ENCODE results near the gene LRRC7. TPM values are rescaled to one million over a fixed set of nuclear protein-coding genes. Genes with fewer than 3 reads are reported as not detected.

LRRC7 gene
- total RNA-seq, 1 donor from 2014 or later = 159 TPM

DNA sequence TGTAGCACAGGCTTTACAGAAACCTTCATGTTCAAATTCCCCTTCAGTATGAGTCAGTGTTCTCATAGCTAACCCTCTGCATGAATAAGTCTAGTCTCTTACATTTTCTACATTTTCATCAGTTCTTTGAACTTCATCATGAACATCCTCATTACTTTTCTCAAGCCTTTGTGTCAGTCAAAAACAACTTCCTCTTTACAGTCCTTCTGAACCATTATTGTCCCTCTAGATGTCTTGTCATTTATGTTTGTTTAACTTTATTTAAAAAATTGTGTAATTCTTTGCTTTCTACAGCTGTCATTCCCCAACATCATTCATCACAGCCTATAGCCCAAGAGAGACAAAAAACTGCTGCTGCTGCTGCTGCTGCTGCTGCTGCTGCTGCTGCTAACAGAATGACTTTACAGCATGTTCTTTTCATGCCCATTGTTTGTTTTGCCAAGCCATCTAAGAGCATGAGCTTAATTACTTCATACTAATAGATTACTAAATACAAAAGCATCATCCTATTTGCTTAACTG lies 504.6 kb downstream of the LRRC7 start:
- FAIRE-seq (no peak), DNase-seq (ENCODE audit: low spot score in 2 of 2) (no peak)

DNA sequence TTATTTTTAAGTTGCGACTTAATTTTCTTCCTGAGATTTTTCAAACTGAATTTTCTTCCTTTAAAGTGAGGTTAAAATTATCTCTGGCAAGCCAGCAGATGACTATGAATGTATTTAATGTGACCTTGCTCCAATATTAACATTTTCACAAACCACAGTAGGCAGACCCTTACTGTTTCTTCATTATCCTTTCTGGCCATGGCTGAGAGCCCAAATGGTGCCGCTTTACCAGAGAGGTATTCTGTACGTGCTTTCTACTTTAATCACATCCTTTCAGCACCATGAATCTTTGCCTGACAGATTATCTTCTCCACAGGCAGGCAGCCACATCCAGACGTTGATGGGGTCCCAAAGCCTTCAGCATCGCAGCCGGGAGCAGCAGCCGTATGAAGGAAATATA lies 508.0 kb downstream of the LRRC7 start:
- DNase-seq (ENCODE audit: low spot score in 2 of 2) = no peak
- no peak for FAIRE-seq

GRCh38 chr1:70077066-70077465 lies 509.3 kb downstream of the LRRC7 start:
- no peak for FAIRE-seq

DNA sequence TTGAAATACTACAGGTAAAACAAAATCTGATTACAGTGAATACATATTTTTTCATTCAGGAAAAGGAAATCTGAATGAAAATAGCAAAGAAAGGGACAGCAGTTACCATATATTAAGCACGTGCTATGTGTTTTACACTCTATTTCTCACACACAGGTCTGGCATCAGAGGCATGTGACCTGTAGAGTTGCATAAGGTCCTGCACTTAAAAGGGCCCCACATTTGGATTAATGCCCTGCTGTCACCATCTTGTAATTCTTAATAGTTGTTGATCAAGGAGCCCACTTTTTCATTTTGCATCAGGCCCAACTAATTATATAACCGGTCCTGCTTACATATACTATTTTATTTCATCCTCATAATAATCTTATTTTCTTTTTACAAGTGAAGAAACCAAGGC lies 511.8 kb downstream of the LRRC7 start:
- DNase-seq (ENCODE audit: low spot score in 2 of 2) (no peak), FAIRE-seq (no peak)

More at GRCh38 chr1:70077066-70077465, 509.3 kb downstream of the LRRC7 start:
- no peak for DNase-seq (ENCODE audit: low spot score in 2 of 2)

DNA sequence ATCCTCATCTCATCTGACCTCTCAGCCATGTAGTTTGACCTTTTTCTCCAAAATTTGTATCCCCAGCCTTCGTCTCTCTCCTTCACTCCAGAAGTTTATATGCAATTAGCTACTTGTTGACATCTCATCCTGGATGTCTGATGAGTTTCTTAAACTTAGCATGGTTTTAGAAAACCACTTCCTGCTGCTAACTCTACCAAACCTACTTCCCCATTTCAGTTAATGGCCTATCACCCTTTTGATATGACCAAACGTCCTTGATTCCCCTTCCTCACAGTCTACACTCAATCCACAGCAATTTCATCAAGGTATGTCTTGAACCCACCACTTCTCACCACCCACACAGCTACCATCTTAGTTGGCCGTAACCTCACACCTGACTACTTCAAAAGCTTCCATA lies 515.8 kb downstream of the LRRC7 start:
- FAIRE-seq (no peak), DNase-seq (ENCODE audit: low spot score in 2 of 2) (no peak)

- DNase-seq (ENCODE audit: low spot score in 2 of 2) = no peak
- no peak for FAIRE-seq
These were observed 516.7 kb downstream of the LRRC7 start for GRCh38 chr1:70084314-70084915.

- DNase-seq (ENCODE audit: low spot score in 2 of 2) (no peak), FAIRE-seq (no peak)
These were observed 517.8 kb downstream of the LRRC7 start for GRCh38 chr1:70085521-70085920.

DNA sequence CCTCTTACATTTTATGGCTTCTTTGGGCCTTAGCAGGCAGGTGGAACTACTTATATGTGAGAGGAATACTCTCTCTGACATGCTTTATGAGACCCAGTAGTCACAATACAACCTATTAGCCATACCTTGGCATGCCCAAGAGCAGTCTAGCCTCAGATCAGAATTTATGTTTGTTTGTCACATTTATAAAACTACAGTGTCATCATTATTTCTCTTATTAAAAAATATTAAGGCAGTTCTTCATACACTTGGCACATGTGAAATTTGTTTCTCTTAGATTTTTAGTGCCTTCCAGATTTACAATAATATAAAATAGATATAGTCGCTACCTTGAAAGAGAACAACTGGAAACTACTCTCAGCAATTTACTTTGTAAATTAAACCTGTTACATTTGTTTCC lies 519.2 kb downstream of the LRRC7 start:
- FAIRE-seq (no peak), DNase-seq (ENCODE audit: low spot score in 2 of 2) (no peak)

DNA sequence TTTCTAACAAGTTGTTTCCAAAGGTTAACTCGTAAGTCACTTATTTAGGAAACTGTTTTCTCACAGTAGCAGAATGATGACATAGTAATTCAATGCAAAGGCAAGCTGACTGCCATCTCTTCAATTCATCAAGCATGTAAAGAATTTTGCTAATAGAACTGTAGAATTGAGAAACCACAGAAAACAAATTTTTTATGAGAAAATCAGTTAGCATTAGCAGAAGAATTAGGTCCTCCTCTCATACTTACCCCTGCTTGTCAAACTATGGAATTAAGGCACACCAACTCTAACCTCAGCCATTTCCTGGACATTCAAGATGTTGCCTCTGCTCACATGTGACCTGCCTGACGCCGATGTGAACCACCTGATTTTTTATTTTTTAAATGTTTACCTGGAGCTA lies 522.4 kb downstream of the LRRC7 start:
- FAIRE-seq = no peak

DNA sequence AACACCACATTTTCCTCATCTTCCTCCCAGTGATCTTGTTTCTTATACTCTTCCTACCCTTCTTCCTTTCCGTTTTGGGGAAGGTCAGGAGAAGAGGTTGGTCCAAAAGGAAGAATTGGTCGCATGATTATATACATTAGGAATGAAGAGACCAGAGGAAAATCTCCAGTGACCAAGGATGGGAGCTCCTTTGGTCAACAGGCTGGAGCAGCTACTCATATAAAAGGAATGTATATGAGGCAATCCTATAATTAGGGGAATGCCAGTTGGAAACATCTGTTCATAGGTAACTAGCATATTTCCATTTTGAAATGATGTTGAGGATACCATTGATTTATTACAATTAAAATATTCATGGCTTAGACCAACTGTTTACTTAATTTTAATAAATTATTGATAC lies 523.2 kb downstream of the LRRC7 start:
- DNase-seq (ENCODE audit: low spot score in 2 of 2) = no peak
- FAIRE-seq = no peak

More for the DNA sequence above, 522.4 kb downstream of the LRRC7 start:
- DNase-seq (ENCODE audit: low spot score in 2 of 2) = no peak

DNA sequence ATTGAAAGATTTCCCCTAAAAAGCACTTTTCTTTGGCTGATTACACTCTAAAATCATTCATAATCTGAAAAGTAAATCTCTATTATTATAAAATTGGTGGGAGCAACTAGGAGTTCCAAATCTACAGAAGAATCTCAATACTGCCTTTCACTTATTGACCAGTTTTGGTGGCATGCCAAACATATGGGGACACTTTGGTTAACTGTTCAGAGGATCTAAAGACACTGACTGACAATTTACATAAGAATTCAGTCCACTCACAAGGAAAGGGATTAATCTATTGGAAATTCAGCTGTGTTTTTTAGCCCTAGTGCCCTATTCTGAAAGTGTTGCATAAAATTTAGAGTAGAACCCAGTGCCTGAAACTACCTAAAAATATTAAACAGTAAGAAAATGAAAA lies 524.1 kb downstream of the LRRC7 start:
- DNase-seq (ENCODE audit: low spot score in 2 of 2) (no peak), FAIRE-seq (no peak)

DNA sequence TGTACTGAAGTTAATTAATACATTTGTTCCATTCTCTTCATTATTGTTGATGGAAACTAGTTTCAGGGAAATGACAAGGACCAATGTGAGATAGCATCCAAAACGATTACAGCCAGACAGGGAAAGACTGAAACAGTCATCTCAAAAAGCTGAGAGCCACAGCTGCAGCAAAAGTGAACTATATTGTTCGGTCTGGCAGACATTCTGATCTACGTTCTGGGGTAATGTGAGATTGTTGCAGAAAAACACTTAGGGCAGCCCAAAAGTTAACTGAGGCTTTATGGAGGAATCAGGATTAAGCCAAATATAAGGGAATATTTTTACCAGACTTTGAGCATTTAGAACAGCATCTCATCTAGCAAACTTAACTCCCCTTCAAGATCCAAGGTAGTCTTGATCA lies 524.8 kb downstream of the LRRC7 start:
- DNase-seq (ENCODE audit: low spot score in 2 of 2) (no peak), FAIRE-seq (no peak)

GRCh38 chr1:70093250-70093975 lies 525.7 kb downstream of the LRRC7 start:
- DNase-seq (ENCODE audit: low spot score in 2 of 2) (no peak), FAIRE-seq (no peak)

DNA sequence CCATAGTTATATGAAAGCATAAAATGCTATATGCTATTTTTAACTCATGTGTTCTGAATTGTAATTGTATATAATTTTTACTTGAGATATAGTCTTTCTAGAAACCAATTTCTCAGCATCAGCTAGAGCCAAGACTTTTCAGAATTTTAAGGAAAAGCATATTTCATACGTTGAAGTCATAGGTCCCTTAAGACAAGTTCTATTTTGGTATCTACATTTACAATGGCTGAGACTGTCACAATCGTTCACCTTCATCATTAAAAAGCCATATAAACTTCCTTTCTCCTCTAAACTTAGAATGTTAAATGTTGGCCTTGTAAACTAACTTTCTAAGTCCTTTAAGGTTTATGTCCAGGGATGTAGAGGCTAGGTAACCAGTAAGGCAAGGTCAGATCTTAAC lies 533.5 kb downstream of the LRRC7 start:
- no peak for DNase-seq (ENCODE audit: low spot score in 2 of 2)
- FAIRE-seq = no peak

DNA sequence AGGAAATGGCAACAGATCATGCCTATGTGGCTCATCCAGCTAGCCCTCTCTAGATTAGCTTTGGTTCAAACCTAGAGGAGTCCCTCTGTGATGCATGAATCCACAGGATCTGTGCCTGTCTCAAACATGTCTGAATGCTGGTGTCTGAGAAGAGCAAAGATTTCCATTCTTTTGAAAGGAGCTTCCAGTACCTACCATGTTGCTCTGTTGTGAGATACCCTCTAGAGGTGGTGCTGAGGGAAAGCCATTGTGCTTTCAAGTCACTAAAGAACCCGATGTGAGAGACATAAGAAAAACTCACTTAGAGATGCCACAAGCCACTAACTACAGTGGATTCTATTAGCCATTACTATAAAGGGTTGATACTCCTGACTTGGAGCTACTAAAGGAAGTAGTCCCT lies 534.1 kb downstream of the LRRC7 start:
- DNase-seq (ENCODE audit: low spot score in 2 of 2) (no peak), FAIRE-seq (no peak)

- DNase-seq (ENCODE audit: low spot score in 2 of 2) = no peak
These were observed 536.0 kb downstream of the LRRC7 start for GRCh38 chr1:70103770-70104169.

DNA sequence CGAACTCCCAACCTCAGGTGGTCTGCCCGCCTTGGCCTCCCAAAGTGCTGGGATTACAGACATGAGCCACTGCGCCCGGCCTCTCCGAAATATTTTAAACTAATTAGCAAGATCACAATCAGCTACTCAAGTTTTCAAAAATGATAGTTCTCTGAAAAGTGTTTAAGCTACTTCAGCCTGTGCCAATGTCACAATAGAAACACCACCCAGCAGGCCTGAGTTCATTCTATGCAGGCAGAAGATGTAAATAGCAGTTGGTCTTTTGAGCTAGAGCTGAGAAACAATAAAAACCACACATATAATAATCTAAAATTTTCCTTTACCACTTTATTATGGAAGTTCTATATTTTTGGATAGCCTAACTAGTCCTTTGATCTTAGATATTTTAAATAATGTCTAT lies 541.5 kb downstream of the LRRC7 start:
- DNase-seq (ENCODE audit: low spot score in 2 of 2) (no peak), FAIRE-seq (no peak)

More at GRCh38 chr1:70103770-70104169, 536.0 kb downstream of the LRRC7 start:
- no peak for FAIRE-seq

- FAIRE-seq (no peak), DNase-seq (ENCODE audit: low spot score in 2 of 2) (no peak)
These were observed 545.1 kb downstream of the LRRC7 start for GRCh38 chr1:70112838-70113237.

GRCh38 chr1:70115315-70115714 lies 547.6 kb downstream of the LRRC7 start:
- FAIRE-seq = no peak

GRCh38 chr1:70117046-70117445 lies 549.3 kb downstream of the LRRC7 start:
- DNase-seq (ENCODE audit: low spot score in 2 of 2) (no peak), FAIRE-seq (no peak)

More at GRCh38 chr1:70115315-70115714, 547.6 kb downstream of the LRRC7 start:
- DNase-seq (ENCODE audit: low spot score in 2 of 2) = no peak

DNA sequence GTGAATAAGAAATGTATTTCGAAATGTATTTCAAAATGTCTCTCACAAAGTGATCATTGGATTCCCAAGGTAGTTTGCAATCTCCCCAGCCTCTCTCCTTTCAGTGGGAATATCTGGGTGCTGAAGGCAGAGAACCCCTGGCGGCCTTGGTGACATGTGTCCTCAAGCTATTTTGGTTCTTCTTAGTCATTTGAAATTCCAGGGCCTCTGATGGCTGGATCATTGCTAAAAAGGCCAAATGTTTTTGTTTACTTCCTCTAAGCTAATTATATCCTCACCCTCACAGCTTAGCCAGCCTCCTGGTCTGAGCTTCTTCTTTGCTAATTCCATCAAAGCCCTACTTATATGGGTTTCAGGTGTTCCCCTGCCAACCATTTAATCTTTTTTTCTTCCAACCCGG lies 566.4 kb downstream of the LRRC7 start:
- DNase-seq (ENCODE audit: low spot score in 2 of 2) (no peak), FAIRE-seq (no peak)

- DNase-seq (ENCODE audit: low spot score in 2 of 2) (no peak), FAIRE-seq (no peak)
These were observed 572.6 kb downstream of the LRRC7 start for GRCh38 chr1:70140343-70140742.
